Right lung (tissue), 5 donors: ENCODE results near the gene SHLD2. TPM values are rescaled to one million over a fixed set of nuclear protein-coding genes. Genes with fewer than 3 reads are reported as not detected.
"Not testable (repeated sequence)": the region's sequence is repeated elsewhere in the genome, so short reads cannot be mapped to it uniquely, and the experiment has no call there.

Source experiments
- DNase-seq, 2 donors: peaks; one replicate each; pipeline ENCODE4 v3.0.0-alpha.2; 2013
- polyA plus RNA-seq, 5 donors: library from polyadenylated mRNA; unstranded; fragments of 120-200 nt; gene quantifications; one replicate each; pipeline versions ENCODE4 v1.2.1 to v1.2.3, GENCODE V29; 2013; ENCODE audit warnings: inconsistent platforms in 1 of 5, low replicate concordance in 1 of 5; ENCODE audit not compliant: insufficient read length in 5 of 5, insufficient read depth in 1 of 5

Gene SHLD2
- polyA plus RNA-seq, 5 donors, result 26.5 to 35.4 (median 29.0) TPM

DNA sequence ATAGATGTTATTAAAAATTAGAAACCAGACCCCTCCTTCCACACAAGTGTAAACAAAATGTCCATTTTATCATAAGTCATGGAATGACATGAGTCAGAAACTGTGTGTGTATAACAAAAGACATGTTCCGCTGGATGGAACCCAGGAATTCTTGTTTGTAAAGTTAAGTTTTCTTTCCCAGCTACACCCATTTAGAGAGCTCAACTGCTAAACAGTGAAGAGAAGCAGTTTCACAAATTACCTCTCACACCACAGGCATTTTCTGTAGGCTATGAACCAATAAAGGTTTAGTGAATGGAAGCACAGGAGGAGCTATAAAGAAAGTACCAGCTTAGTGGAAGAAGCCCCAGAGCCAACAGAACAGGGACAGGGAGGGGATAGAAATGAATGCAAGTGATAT lies 12.8 kb upstream of the SHLD2 start:
- DNase-seq, result not testable (repeated sequence)

DNA sequence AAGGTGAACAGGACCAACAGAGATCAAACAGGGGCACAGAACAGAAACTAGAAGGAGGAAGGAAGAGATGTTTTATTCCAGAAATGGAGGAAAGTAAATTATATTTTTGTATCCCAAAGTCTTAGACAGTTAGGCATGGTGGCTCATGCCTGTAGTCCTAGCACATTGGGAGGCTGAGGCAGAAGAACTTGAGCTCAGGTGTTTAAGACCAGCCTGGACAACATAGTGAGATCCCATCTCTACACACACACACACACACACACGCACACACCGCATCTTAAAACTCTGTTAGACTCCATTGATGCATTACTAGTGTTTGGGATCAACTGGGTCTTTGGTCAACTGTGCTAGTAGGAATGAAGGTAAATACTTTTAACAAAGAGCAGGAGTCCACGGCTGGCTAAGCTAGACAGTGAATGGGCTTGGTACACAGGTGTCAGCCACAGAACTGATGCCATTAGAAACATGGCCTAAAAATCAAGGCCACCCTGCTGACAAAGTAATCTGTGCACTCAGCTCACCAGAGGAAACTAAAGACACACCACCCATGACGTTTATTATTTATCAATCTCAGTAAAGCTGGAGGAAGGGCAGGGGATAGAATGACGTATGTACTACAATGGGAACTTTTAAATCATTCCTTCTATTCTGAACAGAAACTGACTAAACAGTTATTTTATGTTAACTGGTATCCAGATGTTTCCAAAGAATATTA lies 11.3 kb upstream of the SHLD2 start:
- peak in 1 of 2 donors; percentile 15 for DNase-seq

DNA sequence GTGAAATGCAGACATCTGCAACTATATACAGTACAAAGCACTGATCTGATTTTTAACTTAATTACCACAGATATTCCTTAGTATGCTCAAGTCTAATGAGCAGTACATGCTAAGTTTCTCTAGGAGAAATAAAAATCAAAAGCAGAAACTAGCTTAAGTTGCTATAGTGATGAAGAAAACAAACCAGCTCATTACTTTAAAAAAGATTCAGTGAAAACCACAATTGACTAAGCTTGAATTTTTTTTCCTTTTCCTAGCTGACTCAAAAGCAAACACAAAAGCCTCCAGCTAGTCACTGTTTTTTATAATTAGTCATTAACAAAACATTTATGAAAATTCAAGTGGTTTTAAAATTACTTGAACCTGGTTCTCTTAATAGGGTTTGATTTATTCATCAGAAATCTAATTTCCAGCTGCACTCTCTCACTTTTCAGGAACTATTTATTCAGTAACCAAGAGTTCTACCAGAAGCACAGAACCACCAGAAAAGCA lies 10.7 kb upstream of the SHLD2 start:
- DNase-seq, result peak in 1 of 2 donors; percentile 15

DNA sequence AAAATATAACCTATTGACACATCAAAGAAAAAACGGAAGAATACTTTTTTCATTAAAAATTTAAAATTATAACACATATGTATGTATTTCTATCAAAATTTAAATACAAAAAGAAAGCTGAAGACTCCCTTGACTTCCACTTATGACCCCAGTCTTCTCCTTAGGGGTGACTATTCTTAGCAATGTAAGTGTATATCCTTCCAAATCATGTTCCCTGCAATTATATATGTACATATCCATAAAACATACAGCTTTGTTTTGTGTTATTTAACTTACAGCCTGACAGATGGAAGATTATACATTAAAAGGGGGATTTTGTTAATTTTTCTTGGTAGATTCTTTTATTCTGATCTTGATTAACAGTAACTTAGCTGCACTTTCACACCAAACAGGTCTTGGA lies 9.5 kb upstream of the SHLD2 start:
- DNase-seq, result no peak

DNA sequence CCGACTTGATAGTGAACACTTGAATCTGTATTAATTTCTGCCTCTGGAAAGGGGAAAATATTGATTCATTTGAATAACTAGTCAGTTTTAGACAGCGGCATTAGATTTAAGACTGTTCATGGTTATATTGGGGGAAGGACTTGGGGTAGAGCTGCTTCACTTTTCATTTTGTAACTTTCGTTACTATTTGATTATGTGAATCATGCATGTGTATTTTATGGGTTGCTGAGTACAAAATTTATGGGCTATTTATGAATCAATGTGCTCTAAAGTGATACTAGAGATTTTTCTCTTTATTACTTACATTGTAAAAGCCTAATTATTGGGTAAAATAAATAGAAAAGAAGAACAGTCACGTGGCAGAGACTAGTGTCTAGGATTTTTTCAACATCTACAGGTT lies 5.3 kb upstream of the SHLD2 start:
- DNase-seq, result no peak

DNA sequence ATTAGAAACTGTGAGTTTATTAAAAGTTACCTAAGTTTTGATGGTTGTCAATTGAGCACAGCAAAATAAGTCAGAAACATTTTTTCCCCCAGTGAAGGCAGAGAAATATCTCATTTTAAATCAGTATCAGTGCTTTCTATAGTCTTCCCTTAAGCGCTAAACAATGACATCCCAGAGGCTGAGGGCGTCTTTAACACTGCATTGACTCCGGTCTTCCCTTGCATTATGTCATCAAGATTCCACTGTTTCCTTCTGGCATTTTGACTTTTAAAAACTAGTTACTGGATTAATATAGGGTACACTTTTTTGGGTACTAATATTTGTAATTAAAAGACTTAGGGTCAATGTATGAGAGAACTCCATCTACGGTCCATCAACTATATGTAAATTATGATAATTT lies 4.2 kb upstream of the SHLD2 start:
- DNase-seq, result no peak

DNA sequence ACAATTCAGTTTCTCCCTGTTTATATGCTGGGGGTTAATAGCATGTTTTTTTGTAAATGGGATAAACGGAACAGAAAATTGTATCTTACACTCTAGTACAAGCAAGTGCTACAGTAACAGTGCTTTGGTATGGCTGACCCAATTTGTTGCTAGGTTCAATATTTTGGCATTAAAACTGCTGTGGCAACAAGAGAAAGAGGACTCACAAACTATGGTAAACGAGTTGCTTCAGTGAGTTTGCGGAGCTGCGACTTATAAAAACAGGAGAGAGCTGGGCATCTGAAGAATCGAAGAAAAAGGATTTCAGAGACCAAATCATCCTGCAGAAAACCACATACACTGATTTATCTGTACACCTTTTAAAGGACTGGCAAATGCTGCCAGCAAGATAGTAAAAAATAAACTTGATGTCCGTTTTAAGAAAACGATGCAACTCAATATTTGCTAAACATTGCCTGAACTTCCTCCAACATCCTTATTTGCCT lies 2.6 kb upstream of the SHLD2 start:
- DNase-seq, result peak; percentile 42 to 53

DNA sequence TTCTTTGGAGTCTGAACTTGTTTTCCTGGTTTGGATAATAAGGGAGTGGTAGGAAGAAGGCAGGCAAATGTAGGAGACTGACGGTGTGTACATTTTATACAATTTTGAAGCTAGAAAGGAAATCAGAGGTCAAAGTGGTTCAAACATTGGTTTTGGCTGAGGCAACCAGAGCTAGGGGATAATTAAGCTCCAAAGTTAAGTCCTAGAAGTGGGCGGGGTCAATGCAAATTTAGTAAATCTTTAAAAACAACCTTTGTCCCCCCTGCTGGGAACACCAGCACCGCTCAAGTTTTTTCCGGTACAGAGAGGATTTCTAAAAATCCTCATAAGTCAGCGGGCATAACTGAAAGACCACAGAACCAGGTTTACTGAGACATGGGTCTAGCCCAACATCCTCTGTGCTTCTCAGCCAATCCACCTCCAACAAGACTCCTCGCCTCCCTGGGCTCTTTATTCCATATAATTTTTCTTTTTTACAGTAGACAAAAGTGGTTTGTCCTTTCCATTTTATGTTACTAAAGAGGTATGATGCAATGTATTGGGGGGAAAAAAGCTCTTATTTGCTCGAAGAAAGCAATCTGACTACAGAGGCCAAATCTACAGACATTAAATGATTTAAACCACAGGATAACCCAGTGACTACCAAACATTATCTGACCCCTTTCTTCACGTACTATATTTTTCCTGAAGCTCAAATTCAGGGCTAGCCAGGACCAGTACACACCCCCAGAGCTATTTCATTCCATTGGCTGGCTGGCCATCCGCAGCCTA lies 2.0 kb upstream of the SHLD2 start:
- DNase-seq, result peak; percentile 35 to 43

DNA sequence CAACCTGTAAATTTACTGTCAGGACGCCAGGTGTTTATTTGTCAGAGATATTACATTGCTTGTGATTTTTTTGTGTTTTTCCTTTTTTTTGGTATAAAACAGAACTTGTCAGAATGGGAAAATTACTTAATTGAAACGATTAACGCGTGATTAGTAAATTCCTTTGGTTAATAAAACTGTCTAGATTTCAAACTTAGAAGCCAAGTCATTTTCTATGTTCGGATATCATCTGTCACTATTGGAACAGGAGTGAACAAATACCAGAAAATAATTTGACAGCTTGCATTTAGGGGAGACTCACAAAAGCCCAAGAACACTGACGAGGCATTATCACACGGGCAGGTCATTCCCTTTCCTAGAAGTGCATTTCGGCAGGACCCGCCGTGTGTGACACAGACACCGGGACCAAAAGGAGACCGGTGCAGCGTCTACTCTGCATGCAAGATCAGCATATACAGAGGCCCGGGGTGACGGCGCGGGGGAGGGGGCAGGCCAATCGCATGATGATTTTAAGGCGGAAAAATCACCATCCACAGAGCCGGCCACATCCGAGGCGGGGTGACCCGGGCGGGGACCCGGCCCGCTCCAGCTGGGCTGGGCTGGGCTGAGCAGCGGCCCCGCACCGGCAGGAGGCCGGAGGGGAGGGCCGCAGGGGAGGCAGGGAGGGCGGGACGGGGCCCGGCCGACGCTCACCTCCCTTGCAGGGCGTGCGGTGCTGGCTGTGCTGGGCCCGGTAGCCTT lies 1.2 kb upstream of the SHLD2 start:
- peak; percentile 55 to 59 for DNase-seq

DNA sequence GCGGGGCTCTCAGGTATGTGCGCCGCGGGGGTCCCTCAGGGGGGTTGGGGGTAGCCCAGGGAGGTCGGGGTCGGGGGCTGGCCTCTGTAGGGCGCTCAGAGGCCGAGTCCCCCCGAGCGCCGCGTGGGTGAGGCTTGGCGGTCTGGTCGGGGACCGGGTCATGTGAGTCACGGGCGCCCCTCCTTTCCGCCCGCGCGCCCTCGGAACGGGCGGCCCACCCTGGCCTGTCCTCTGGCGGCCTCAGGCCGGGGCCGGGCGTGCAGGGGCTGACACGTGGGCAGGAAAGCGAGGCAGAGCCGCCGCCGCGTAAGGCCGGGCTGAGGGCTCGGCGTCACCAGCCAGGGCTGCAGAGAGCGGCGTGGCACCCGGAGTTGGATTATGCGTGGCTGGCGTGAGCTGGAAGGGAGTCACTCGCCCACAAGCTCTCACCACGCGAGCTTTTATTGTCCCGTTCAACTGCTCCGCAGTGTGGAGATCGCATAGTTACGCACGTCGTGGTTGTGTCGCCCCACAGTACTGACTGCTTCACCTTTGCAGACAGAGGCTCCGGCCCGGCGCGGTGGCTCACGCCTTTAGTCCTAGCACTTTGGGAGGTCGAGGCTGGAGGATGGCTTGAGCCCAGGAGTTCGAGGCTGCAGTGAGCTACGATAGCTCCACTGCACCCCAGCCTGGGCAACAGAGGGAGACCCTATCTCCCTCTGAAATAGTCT lies 385 bp downstream of the SHLD2 start:
- DNase-seq, result peak; percentile 75 to 84

DNA sequence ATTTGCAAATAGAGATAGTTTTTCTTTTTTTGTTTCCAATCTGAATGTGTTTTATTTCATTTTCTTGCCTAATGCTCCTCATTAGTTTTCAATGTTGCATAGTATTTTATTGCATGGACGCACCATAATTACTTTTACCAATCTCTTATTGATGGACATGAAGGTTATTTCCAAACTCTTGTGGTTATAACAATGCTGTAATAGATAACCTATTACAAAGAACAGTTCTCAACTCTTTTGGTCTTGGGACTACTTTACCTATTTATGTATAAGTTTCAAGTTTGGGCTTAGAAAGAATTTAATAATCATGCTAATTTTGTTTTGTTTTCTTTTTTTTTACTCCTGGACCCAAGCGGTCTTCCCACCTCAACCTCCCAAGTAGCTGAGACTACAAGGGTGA lies 7.0 kb downstream of the SHLD2 start:
- no peak for DNase-seq

DNA sequence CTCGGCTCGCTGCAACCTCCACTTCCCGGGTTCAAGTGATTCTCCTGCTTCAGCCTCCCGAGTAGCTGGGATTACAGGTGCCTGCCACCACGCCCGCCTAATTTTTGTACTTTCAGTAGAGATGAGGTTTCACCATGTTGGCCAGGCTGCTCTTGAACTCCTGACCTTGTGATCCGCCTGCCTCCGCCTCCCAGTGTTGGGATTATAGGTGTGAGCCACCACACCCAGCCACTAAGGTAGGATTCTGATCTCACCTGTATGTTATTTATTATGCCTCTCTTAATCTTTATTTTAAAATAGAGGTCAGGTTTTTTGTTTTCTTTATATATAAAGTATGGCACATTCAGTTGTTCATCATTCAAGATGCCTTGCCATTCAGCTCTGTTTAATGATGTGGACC lies 9.7 kb downstream of the SHLD2 start:
- DNase-seq, result not testable (repeated sequence)

DNA sequence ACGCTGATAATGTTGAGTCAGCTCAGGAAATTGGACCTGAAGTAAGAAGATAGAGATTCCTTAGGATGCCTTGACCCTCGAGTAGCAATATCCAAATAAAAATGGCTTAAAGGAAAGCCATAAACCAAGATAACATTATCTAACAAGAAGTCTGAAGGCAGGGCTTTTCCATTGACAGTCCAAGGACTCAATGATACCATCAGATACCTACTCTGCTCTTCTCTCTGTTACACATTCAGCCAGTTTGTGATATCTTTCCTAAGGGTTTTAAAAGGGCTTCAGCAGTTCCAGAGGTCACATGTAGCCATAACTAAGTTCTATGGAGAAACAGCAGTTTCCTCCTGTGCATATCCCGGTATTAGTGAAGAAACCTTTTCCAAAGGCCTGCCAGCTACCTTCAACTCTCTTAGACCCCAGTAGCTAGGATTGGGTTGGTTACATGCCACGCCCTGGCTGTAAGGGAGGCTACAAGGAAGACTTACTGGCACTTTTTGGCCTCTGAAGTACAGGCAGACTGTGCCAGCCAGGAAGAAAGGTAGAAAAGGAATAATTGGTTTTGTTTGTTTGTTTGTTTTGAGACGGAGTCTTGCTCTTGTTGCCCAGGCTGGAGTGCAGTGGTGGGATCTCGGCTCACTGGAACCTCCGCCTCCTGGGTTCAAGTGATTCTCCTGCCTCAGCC lies 10.6 kb downstream of the SHLD2 start:
- DNase-seq, result no peak

DNA sequence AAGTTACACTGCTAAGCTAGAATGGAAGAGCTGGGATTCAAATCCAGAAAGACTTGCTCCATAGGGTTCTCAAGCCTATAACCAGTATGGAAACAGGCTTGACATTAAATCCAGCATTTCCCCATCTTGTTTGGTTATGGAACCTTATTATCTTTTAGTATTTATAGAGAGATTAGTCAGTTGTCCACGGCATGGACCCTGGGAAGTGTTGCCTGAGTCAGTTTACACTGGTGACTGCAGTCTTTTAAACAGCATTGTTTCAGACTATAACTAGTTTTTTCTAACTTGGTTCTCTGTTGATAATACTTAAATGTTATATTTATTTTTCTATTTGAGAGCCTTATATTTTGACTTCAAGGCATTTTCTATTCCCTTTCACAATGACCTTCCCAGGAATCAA lies 23.1 kb downstream of the SHLD2 start:
- not testable (repeated sequence) for DNase-seq

DNA sequence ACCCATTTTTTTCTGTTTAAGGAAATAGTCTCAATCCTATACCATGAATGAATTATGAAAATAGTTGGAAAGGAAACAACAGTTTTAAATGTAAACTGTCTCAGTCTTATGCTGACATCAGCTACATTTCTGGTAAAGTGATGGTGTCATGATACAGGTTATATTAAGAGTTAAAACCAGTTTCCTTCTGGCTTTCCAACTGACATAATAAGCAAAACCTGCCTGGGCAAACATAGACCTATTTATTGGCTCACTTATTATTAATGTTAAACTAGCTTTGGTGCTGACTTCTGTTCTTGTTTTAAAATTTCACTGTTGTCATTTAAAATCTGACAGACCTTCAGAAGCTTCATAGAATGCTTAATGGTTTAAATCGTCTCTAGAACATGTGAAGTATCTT lies 24.0 kb downstream of the SHLD2 start:
- DNase-seq, result not testable (repeated sequence)

DNA sequence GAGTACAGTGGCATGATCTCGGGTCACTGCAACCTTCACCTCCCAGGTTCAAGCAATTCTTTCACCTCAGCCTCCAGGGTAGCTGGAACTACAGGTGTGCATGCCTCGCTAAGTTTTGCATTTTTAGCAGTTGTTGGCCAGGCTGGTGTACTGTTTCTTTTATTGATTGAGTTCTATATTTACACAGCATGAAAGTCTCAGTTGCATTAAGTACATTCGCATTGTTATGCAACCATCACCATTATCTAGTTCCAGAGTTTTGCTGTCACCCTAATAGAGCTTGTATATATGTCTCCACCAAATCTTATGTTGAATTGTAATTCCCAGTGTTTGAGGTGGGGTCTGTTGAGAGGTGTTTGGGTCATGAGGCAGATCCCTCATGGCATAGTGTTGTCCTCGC lies 28.3 kb downstream of the SHLD2 start:
- DNase-seq, result not testable (repeated sequence)

DNA sequence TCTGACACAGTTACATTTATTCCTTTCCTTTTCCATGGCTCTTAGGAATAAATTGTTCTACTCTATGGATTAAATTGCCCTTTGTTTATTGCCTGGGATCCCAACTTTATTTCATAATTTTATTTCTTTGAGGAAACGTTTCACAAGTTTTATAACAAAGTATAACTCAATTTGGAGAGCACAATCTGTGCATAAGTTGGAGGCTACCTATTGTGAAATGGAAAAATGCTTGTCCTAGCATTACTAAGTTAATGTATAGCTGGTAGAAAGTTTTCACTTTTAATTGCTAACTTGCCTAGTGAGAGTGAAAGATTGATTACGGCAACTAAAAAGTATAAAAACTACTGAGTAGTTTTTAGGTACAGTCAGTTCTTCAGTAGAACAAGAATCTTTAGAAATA lies 32.0 kb downstream of the SHLD2 start:
- not testable (repeated sequence) for DNase-seq

DNA sequence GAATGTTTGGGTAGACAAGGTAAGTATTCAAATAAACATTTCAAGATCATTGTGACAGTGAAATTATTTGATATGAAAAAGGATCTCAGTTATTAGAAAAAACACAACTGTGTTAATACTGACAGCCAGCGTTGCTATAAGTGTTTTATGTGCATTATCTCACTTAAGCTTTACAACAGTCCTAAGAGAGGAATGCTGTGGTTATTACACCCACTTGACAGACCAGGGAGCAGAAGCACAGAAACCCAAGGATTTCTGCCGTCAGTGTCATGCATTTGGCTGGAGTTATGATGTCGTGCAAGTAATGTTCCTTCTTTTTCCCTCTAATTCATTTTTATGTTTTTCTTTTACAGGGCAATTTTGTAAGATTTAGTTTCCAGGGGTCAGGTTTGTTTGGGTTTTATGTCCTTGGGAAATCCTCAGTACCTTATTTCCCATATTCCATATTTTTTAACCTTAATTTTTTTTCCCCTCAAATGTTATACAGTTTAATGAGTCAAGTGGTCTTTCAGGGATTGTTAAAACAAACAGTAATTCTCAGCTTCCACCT lies 32.7 kb downstream of the SHLD2 start:
- not testable (repeated sequence) for DNase-seq

DNA sequence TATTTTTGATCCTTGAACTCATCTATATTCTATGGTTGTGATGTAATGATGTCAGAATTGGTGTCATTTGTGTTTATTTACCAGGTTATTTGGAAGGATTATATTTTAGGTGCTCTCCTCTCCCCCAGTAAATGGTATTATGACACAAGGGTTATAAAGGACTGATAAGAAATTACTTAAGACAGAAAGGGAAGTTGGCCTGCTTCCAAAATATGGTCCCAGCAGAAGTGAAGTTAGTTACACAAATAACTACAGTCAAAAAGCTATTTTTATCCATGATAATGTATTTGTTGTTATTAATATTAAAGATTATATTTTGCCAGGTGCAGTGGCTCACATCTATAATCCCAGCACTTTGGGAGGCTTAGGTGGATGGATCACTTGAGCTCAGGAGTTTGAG lies 37.2 kb downstream of the SHLD2 start:
- DNase-seq, result peak in 1 of 2 donors; percentile 3

DNA sequence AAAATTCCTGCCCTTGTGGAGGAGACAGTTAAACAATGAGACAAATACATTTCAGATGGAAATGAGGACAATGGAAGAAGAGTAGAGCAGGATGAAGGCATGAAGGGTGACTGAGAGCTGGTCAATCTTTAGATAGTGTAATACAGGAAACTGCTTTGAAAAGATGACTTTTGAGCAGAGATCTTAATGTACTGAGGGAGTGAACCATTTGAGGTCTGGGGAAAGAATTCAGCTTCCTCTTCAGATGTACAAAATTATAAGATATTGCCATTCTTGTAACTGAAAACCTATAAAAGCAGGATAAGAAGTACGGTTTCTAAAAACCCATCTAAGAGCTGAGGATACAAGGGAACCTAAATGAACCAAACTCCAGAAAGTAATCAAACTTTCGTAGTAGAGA lies 38.9 kb downstream of the SHLD2 start:
- DNase-seq, result not testable (repeated sequence)

DNA sequence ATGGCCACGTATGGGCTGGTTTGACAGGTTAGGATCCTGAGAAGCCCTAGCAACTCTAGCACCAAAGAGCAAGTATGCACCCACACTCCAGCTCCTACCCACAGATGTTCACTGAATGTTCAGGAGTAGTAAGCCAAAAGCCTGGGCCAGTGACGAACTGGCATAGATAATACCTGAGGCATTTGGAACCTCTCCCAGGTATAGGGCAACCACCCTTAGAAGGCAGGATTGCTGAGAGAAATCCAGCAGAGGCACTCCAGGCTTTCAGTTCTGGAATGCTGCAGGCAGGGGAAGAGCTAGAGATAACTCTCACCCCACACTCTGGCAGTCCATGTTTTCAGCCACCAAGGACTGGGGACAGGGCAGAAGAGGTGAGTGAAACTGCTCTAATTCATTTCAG lies 39.4 kb downstream of the SHLD2 start:
- not testable (repeated sequence) for DNase-seq
